CD4-positive, alpha-beta memory T cell (primary cell): ENCODE data around the gene GSTO1. TPM values are rescaled to one million over a fixed set of nuclear protein-coding genes. Genes with fewer than 3 reads are reported as not detected.

Source experiments
- CTCF ChIA-PET: fragments of 350-600 bp; sonication (Branson Sonifier 250); formaldehyde crosslinking; loops from one replicate; lab custom pipeline; 2021; ENCODE audit warnings: inconsistent platforms; ENCODE audit not compliant: partially characterized antibody; lab: Charles Lee
- POLR2A ChIA-PET: fragments of 350-600 bp; sonication (Branson Sonifier 250); formaldehyde crosslinking; loops from one replicate; lab custom pipeline; 2021; ENCODE audit not compliant: partially characterized antibody; lab: Charles Lee
- DNase-seq, 5 donors: peaks; one replicate each; pipeline versions ENCODE4 v3.0.0 to v3.0.0-alpha.2; 2020 to 2022; ENCODE audit warnings: mixed read lengths in 1 of 5
- H3K27ac ChIP-seq: one replicate; pipeline ENCODE4 v1.7.0; 2013; ENCODE audit warnings: low read depth, low read length
- H3K27me3 ChIP-seq: 2 replicates; pipeline ENCODE4 v1.7.0; 2013; ENCODE audit warnings: mild to moderate bottlenecking, low read length, moderate library complexity; ENCODE audit not compliant: insufficient read depth
- H3K36me3 ChIP-seq: 2 replicates; pipeline ENCODE4 v1.7.0; 2013; ENCODE audit warnings: mild to moderate bottlenecking, low read length, moderate library complexity; ENCODE audit not compliant: insufficient read depth
- H3K4me1 ChIP-seq: 2 replicates; pipeline ENCODE4 v1.7.0; 2013; ENCODE audit warnings: mild to moderate bottlenecking, low read length, moderate library complexity; ENCODE audit not compliant: insufficient read depth
- H3K4me3 ChIP-seq, 2 donors: one replicate each; pipeline ENCODE4 v1.7.0; 2013; ENCODE audit warnings: low read length in 2 of 2, mild to moderate bottlenecking in 1 of 2
- H3K9me3 ChIP-seq, 2 donors: one replicate each; pipeline ENCODE4 v1.7.0; 2013; ENCODE audit warnings: low read length in 2 of 2, control low read depth in 1 of 2; ENCODE audit not compliant: control insufficient read depth in 1 of 2
- H3K27ac Mint-ChIP-seq, 7 donors: one replicate each; pipeline ENCODE4 v1.8.0; 2020 to 2021; ENCODE audit warnings: mixed read lengths in 7 of 7, mild to moderate bottlenecking in 6 of 7, inconsistent platforms in 3 of 7, moderate library complexity in 3 of 7
- H3K27me3 Mint-ChIP-seq, 2 donors: one replicate each; pipeline ENCODE4 v1.8.0; 2020 to 2021; ENCODE audit warnings: mixed read lengths in 2 of 2
- H3K36me3 Mint-ChIP-seq, 2 donors: one replicate each; pipeline ENCODE4 v1.8.0; 2020 to 2021; ENCODE audit warnings: mixed read lengths in 2 of 2, inconsistent platforms in 1 of 2, mild to moderate bottlenecking in 1 of 2
- H3K4me1 Mint-ChIP-seq, 4 donors: one replicate each; pipeline ENCODE4 v1.8.0; 2020 to 2021; ENCODE audit warnings: mixed read lengths in 4 of 4, mild to moderate bottlenecking in 1 of 4
- H3K4me3 Mint-ChIP-seq, 8 donors: one replicate each; pipeline ENCODE4 v1.8.0; 2020 to 2021; ENCODE audit warnings: mixed read lengths in 8 of 8, mild to moderate bottlenecking in 7 of 8, moderate library complexity in 6 of 8, inconsistent platforms in 3 of 8
- H3K9me3 Mint-ChIP-seq, 8 donors: one replicate each; pipeline ENCODE4 v1.8.0; 2020 to 2021; ENCODE audit warnings: mixed read lengths in 8 of 8, mild to moderate bottlenecking in 5 of 8, inconsistent platforms in 3 of 8, moderate library complexity in 1 of 8
- intact Hi-C: fragments of 100-400 bp; cut with micrococcal nuclease; formaldehyde crosslinking; loops from one replicate; pipeline ENCODE4 v1.15.1; 2023
- polyA plus RNA-seq, 2 donors: library from polyadenylated mRNA; unstranded; fragments of 300-500 nt; fragmentation: Illumina TruSeq; gene quantifications; one replicate each; pipeline ENCODE4 v1.2.3, GENCODE V29; 2021
- total RNA-seq, 2 experiments: library from RNA; stranded (reverse); gene quantifications; one replicate each; pipeline ENCODE4 v1.2.3, GENCODE V29; 2021

Gene GSTO1
- total and polyA plus RNA-seq, 4 experiments from 2014 or later = 52.8 to 207 (median 105) TPM

GRCh38 chr10:104296687-104297436 is 42.2 kb downstream of the GSTO1 start:
- CTCF ChIA-PET = interaction anchor here (1.2 to 17.3 kb wide), 5 partner anchors 8 to 53 kb away, joined by 3 to 481 read pairs (median 163); partner anchors contain the start of gene CFAP58
- Mint-ChIP-seq H3K36me3 (no peaks in the 10 kb centered on the region), H3K4me3 (no peak overlapping the region), H3K4me1 (peaks cover 7 to 21% (median 8%) of the 10 kb centered on the region in 4 donors), H3K27ac (no peak overlapping the region), H3K9me3 (no peaks in the 10 kb centered on the region), H3K27me3 (peaks cover 3 to 9% of the 10 kb centered on the region in 2 donors)
- H3K4me1 ChIP-seq = peaks cover 9% of the 10 kb centered on the region
- H3K27me3 ChIP-seq = no peaks in the 10 kb centered on the region
- no peaks in the 10 kb centered on the region for H3K9me3 ChIP-seq
- no peak overlapping the region for H3K4me3 ChIP-seq
- POLR2A ChIA-PET = no interaction called here
- H3K36me3 ChIP-seq = no peaks in the 10 kb centered on the region
- DNase-seq = no peak
- intact Hi-C loops = no loop called here
- no peak overlapping the region for H3K27ac ChIP-seq

DNA sequence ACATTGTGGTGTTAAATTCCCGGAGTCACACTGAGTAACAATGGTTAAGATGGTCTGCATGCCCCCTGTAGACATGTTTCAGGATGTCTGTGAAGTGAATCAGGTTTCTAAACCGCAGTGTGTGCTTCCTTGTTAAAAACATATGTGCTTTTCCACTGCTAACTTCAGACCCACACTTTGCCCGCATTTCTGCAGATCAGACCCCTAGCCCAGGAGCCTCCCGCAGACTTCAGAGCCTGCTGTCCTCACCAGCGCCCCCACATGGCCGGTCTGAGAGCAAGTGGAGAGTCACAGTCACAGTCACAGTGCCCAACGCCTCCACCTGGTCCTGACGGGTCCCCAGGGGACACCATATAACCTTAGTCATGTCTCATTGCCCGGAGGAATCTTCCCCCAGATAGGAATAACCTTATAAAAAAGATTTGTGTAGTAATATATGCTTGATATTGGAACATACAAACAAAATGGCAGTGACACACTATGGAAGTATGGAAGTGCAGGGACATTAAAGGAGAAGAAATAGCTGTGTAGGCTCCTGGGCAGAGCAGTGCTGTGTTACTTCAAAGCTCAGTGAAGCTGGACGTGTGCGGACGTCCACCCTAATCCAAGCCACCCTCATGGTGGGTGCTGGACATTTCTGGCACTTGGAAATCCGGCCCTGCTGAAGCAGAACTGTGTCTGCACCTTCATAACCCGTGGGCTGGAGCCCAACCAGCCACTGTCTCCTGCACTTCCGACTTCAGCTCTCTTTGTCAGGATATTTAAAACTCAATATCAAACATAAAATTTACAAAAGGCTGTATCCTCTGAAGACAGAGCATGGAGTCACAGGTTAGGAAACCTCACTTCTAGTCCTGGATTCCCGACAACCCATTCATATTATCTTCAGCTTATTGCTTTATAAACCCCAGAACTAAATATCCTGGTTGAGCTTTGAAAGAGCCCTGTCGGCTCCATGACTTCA is 43.3 kb downstream of the GSTO1 start:
- Mint-ChIP-seq H3K27me3 (peaks cover 3 to 9% of the 10 kb centered on the region in 2 donors), H3K4me1 (peaks cover 7 to 29% (median 8%) of the 10 kb centered on the region in 4 donors), H3K4me3 (no peak overlapping the region), H3K9me3 (no peaks in the 10 kb centered on the region), H3K27ac (no peak overlapping the region), H3K36me3 (no peaks in the 10 kb centered on the region)
- H3K9me3 ChIP-seq = no peaks in the 10 kb centered on the region
- no peaks in the 10 kb centered on the region for H3K36me3 ChIP-seq
- no peak for DNase-seq
- no peak overlapping the region for H3K27ac ChIP-seq
- H3K4me1 ChIP-seq = peaks cover 9% of the 10 kb centered on the region
- no peak overlapping the region for H3K4me3 ChIP-seq
- ChIA-PET POLR2A (no interaction called here), CTCF (interaction anchor here (1.1 to 17.3 kb wide), 3 partner anchors 9 to 52 kb away, joined by 4 to 481 read pairs (median 5); partner anchors contain the start of gene CFAP58)
- H3K27me3 ChIP-seq = no peaks in the 10 kb centered on the region
- intact Hi-C loops = no loop called here

GRCh38 chr10:104299031-104299904 is 44.6 kb downstream of the GSTO1 start:
- Mint-ChIP-seq H3K4me1 (peaks cover 7 to 40% (median 15%) of the 10 kb centered on the region in 4 donors), H3K36me3 (no peaks in the 10 kb centered on the region), H3K27ac (no peak overlapping the region), H3K4me3 (no peak overlapping the region), H3K27me3 (peaks cover 3 to 9% of the 10 kb centered on the region in 2 donors), H3K9me3 (no peaks in the 10 kb centered on the region)
- no peaks in the 10 kb centered on the region for H3K27me3 ChIP-seq
- POLR2A ChIA-PET = no interaction called here
- H3K4me1 ChIP-seq = peaks cover 14% of the 10 kb centered on the region
- no peak overlapping the region for H3K27ac ChIP-seq
- H3K9me3 ChIP-seq = no peaks in the 10 kb centered on the region
- no peak overlapping the region for H3K4me3 ChIP-seq
- intact Hi-C loops = no loop called here
- CTCF ChIA-PET = interaction anchor here (0.7 to 17.3 kb wide), 7 partner anchors 8 to 51 kb away, joined by 3 to 481 read pairs (median 5); partner anchors contain the start of gene CFAP58
- DNase-seq = no peak
- H3K36me3 ChIP-seq = no peaks in the 10 kb centered on the region

DNA sequence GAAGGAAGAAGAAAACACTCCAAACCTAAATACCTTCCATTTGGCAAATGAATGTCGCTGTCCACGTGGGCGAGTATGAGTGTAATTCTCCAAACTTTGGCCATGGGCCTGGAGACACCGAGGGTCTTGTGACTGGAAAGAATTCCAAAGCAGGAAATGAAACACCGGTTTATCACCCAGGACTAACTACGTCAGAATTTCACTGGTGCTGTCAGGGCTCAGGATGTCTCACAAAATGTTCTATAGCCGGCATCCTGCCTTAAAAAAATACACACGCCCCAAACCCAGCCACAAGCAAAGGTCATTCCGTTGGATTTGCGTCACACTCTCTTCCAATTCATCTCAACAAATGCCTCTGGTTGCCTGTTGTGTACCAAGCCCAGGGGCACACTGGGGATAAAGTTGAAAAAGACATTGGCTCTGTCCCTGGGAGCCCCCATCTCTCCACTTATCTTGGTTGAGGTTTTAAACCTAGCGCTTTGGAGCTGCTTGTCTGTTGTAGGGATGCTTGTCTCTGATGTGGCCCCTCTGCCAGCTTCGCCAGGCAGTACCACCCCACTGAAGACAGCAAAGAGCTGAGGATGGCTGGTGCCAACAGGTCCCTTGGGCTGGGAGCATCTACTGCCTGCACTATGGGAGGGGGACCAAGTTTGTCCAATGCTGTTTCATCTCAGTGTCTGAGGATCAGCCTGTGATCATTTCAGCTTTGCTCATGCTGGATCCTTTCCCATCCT is 45.5 kb downstream of the GSTO1 start:
- Mint-ChIP-seq H3K4me3 (peak overlapping the region in 1 of 8 donors; percentile 29), H3K36me3 (no peaks in the 10 kb centered on the region), H3K4me1 (peaks cover 11 to 48% (median 21%) of the 10 kb centered on the region in 4 donors), H3K9me3 (no peaks in the 10 kb centered on the region), H3K27me3 (peaks cover 3 to 9% of the 10 kb centered on the region in 2 donors), H3K27ac (peak overlapping the region in 2 of 7 donors; percentile 75 to 84)
- Histone ChIP-seq H3K9me3 (no peaks in the 10 kb centered on the region), H3K36me3 (no peaks in the 10 kb centered on the region), H3K27ac (no peak overlapping the region), H3K27me3 (no peaks in the 10 kb centered on the region), H3K4me1 (peaks cover 16% of the 10 kb centered on the region), H3K4me3 (no peak overlapping the region)
- intact Hi-C loops = no loop called here
- POLR2A ChIA-PET = no interaction called here
- CTCF ChIA-PET = interaction anchor here (0.9 to 17.3 kb wide), 6 partner anchors 10 to 50 kb away, joined by 3 to 481 read pairs (median 5); partner anchors contain the start of genes CFAP58 and ITPRIP
- no peak for DNase-seq

DNA sequence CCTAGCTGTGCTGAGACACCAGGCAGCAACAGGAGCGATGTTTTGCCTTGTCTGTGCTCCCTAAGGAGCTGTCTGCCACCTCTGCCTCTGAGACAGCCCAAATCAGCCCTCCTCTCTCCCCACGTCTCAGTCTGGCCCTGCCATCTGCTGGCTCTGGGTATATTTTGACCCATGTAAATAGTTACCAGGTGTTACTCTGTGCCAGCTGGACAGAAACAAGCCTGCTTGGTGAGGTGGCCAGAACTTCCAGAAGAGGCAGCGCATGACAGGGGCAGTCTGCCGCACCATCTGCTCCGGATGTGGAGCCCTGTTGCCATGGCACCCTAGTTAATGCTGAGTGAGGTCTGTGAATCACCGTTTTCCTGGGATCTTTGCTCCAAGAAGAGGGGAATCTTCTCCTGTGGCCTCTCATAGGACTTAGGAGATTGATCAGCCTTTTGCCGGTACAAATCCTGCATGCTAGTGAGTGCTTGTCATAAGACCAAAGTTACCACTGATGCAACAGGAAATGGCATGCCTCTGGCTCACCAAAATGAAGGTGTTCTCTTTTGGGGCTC is 46.1 kb downstream of the GSTO1 start:
- intact Hi-C loops = no loop called here
- H3K27me3 Mint-ChIP-seq = peaks cover 3 to 7% of the 10 kb centered on the region in 2 donors
- no peaks in the 10 kb centered on the region for H3K9me3 ChIP-seq
- H3K36me3 ChIP-seq = no peaks in the 10 kb centered on the region
- peak overlapping the region in 7 of 8 donors; percentile 3 to 58 (median 29) for H3K4me3 Mint-ChIP-seq
- H3K4me3 ChIP-seq = no peak overlapping the region
- peaks cover 15 to 53% (median 24%) of the 10 kb centered on the region in 4 donors for H3K4me1 Mint-ChIP-seq
- H3K27ac ChIP-seq = no peak overlapping the region
- peaks cover 21% of the 10 kb centered on the region for H3K4me1 ChIP-seq
- H3K27me3 ChIP-seq = no peaks in the 10 kb centered on the region
- CTCF ChIA-PET = interaction anchor here (0.9 to 17.3 kb wide), 5 partner anchors 10 to 49 kb away, joined by 3 to 481 read pairs (median 6); partner anchors contain the start of genes CFAP58 and ITPRIP
- DNase-seq = peak in 1 of 5 donors; percentile 25
- peak overlapping the region in 3 of 7 donors; percentile 57 to 84 (median 63) for H3K27ac Mint-ChIP-seq
- POLR2A ChIA-PET = no interaction called here
- no peaks in the 10 kb centered on the region for H3K36me3 Mint-ChIP-seq
- H3K9me3 Mint-ChIP-seq = no peaks in the 10 kb centered on the region
